HCT116 (cell line): ENCODE data around the gene LRFN2. TPM values are rescaled to one million over a fixed set of nuclear protein-coding genes. Genes with fewer than 3 reads are reported as not detected.

Experiments
- ATAC-seq: fragments of 200-7000 bp; cut with Tn5 transposase; 2 replicates; pipeline ENCODE4 v1.9.1; 2020; ENCODE audit warnings: mild to moderate bottlenecking, moderate library complexity
- BruUV-seq: library from RNA; stranded (reverse); fragments of 400-500 nt; replicated peaks from 2 replicates; lab custom pipeline; 2021; lab: Mats Ljungman, UMichigan
- CTCF ChIA-PET: fragments of 300-600 bp; sonication (Branson Sonifier 250); formaldehyde crosslinking; loops from one replicate; lab custom pipeline; 2021; ENCODE audit warnings: antibody characterized with exemption; lab: Charles Lee
- POLR2A ChIA-PET: fragments of 300-600, 350-600 bp; sonication (Branson Sonifier 250); formaldehyde crosslinking; loops from one replicate; lab custom pipeline; 2021; ENCODE audit warnings: antibody characterized with exemption; lab: Charles Lee
- RAD21 ChIA-PET, 2 experiments: fragments of 300-600 bp; sonication (Branson Sonifier 250); formaldehyde crosslinking; loops; one replicate each; lab custom pipeline; 2023; ENCODE audit warnings: low total read pairs in 2 of 2; ENCODE audit not compliant: uncharacterized antibody in 2 of 2, unreplicated experiment in 2 of 2, low non-redundant PET in 1 of 2; lab: Charles Lee
- DNase-seq: peaks from one replicate; pipeline ENCODE4 v3.0.0-alpha.2; 2010; ENCODE audit warnings: low read depth, low spot score
- H2AFZ ChIP-seq: fragments of 200-600 bp; shearing (Covaris generic), sonication (generic); 2 replicates; pipeline ENCODE4 v1.6.1; 2017; ENCODE audit warnings: low read depth, mixed run types, mixed read lengths, antibody characterized with exemption, low read length; ENCODE audit not compliant: poor library complexity, severe bottlenecking
- H3K27ac ChIP-seq: 2 replicates; pipeline ENCODE4 v1.5.1; 2012; ENCODE audit warnings: low read depth, low read length
- H3K27me3 ChIP-seq: fragments of 200-600 bp; sonication (generic); 2 replicates; pipeline ENCODE4 v1.6.1; 2016; ENCODE audit warnings: mixed run types, low read length, mixed read lengths; ENCODE audit not compliant: insufficient read depth
- H3K36me3 ChIP-seq, 2 experiments: fragments of 200-500 bp in 1 of 2; fragments of 200-600 bp in 1 of 2; sonication (Bioruptor generic) in 1 of 2; sonication (generic) in 1 of 2; 2 replicates each; pipeline versions ENCODE4 v1.5.1 to v1.6.1; 2014 to 2016; ENCODE audit warnings: low read length in 2 of 2, inconsistent platforms in 1 of 2, mixed read lengths in 1 of 2, mixed run types in 1 of 2; ENCODE audit not compliant: insufficient read depth in 2 of 2, control insufficient read depth in 1 of 2
- H3K4me1 ChIP-seq, 2 experiments: fragments of 200-600 bp in 1 of 2; sonication (generic) in 1 of 2; 2 replicates each; pipeline versions ENCODE4 v1.5.1 to v1.6.1; 2012 to 2017; ENCODE audit warnings: low read length in 2 of 2, inconsistent platforms in 1 of 2, mild to moderate bottlenecking in 1 of 2, mixed read lengths in 1 of 2, mixed run types in 1 of 2, moderate library complexity in 1 of 2; ENCODE audit not compliant: insufficient read depth in 2 of 2, control insufficient read depth in 1 of 2
- H3K4me2 ChIP-seq: fragments of 200-600 bp; sonication (generic); 2 replicates; pipeline ENCODE4 v1.6.1; 2017; ENCODE audit warnings: mixed run types, low read length, mixed read lengths
- H3K4me3 ChIP-seq, 2 experiments: fragments of 200-600 bp in 1 of 2; sonication (generic) in 1 of 2; replicated peaks in 1 of 2; 2 replicates each; pipeline ENCODE4 v1.5.1; 2011 to 2016; ENCODE audit warnings: low read length in 2 of 2, control low read depth in 1 of 2, low read depth in 1 of 2, mild to moderate bottlenecking in 1 of 2, mixed read lengths in 1 of 2, mixed run types in 1 of 2
- H3K79me2 ChIP-seq: fragments of 200-600 bp; sonication (generic); 2 replicates; pipeline ENCODE4 v1.6.1; 2017; ENCODE audit warnings: mild to moderate bottlenecking, mixed run types, low read length, moderate library complexity, mixed read lengths; ENCODE audit not compliant: insufficient read depth
- H3K9ac ChIP-seq: fragments of 200-600 bp; sonication (generic); 2 replicates; pipeline ENCODE4 v1.6.1; 2016; ENCODE audit warnings: low read length, mixed read lengths
- H3K9me2 ChIP-seq: fragments of 200-600 bp; sonication (generic), shearing (Covaris generic); 2 replicates; pipeline ENCODE4 v1.6.1; 2017; ENCODE audit warnings: mixed run types, mild to moderate bottlenecking, moderate library complexity; ENCODE audit not compliant: insufficient read depth
- H3K9me3 ChIP-seq, 2 experiments: fragments of 200-500 bp in 1 of 2; fragments of 200-600 bp in 1 of 2; sonication (Bioruptor generic) in 1 of 2; sonication (generic) in 1 of 2; 2 replicates each; pipeline ENCODE4 v1.6.1; 2014 to 2017; ENCODE audit warnings: low read length in 2 of 2, mixed read lengths in 2 of 2, inconsistent platforms in 1 of 2, low read depth in 1 of 2, mild to moderate bottlenecking in 1 of 2, mixed run types in 1 of 2, moderate library complexity in 1 of 2; ENCODE audit not compliant: control insufficient read depth in 1 of 2, insufficient read depth in 1 of 2
- H4K20me1 ChIP-seq: fragments of 200-600 bp; sonication (generic), shearing (Covaris generic); 2 replicates; pipeline ENCODE4 v1.6.1; 2017; ENCODE audit warnings: mixed run types, mild to moderate bottlenecking, moderate library complexity; ENCODE audit not compliant: insufficient read depth
- CTCF ChIP-seq, 3 experiments: fragments of 200-600 bp in 1 of 3; sonication (generic) in 1 of 3; IDR thresholded peaks in 2 of 3; conservative IDR thresholded peaks in 1 of 3; 2 replicates each; pipeline ENCODE4 v1.5.1; 2012 to 2017; ENCODE audit warnings: low read depth in 2 of 3, low read length in 2 of 3, antibody characterized with exemption in 1 of 3, borderline replicate concordance in 1 of 3, control low read depth in 1 of 3, mild to moderate bottlenecking in 1 of 3, mixed read lengths in 1 of 3, mixed run types in 1 of 3, moderate library complexity in 1 of 3; ENCODE audit not compliant: insufficient read depth in 1 of 3
- EGR1 ChIP-seq: IDR thresholded peaks from 2 replicates; pipeline ENCODE4 v1.6.1; 2012; ENCODE audit warnings: low read depth
- FOSL1 ChIP-seq: IDR thresholded peaks from 2 replicates; pipeline ENCODE4 v1.6.1; 2012; ENCODE audit warnings: low read depth
- JUND ChIP-seq: IDR thresholded peaks from 2 replicates; pipeline ENCODE4 v1.6.1; 2012
- POLR2AphosphoS5 ChIP-seq: IDR thresholded peaks from 2 replicates; pipeline ENCODE4 v1.6.1; 2011; ENCODE audit warnings: mild to moderate bottlenecking, low read depth, low read length, moderate library complexity
- SRF ChIP-seq: IDR thresholded peaks from 2 replicates; pipeline ENCODE4 v1.6.1; 2012; ENCODE audit warnings: low read depth
- TCF7L2 ChIP-seq: IDR thresholded peaks from 2 replicates; pipeline ENCODE4 v1.7.0; 2011; ENCODE audit warnings: borderline replicate concordance, inconsistent platforms; ENCODE audit not compliant: insufficient read depth, insufficient read length; ENCODE audit errors: extremely low read depth
- YY1 ChIP-seq: IDR thresholded peaks from 2 replicates; pipeline ENCODE4 v1.6.1; 2011; ENCODE audit warnings: low read length, low read depth, moderate library complexity, mild to moderate bottlenecking; ENCODE audit not compliant: insufficient replicate concordance; ENCODE audit errors: extremely low read depth
- ZNF274 ChIP-seq: fragments of 200-500 bp; sonication (Bioruptor generic); IDR thresholded peaks from 2 replicates; pipeline ENCODE4 v1.6.1; 2014; ENCODE audit warnings: mild to moderate bottlenecking, low read depth, low read length, inconsistent platforms
- intact Hi-C: fragments of 100-400 bp; cut with micrococcal nuclease; formaldehyde crosslinking; loops from 2 replicates; pipeline ENCODE4 v1.10.0; 2022
- total RNA-seq: library from RNA; stranded (reverse); gene quantifications from one replicate; pipeline ENCODE4 v1.2.1, GENCODE V29; 2021; ENCODE audit not compliant: unreplicated experiment
- TF ChIP-seq, protein P1 (sequence below): IDR thresholded peaks from 2 replicates; pipeline ENCODE4 v1.6.1; 2012
- TF ChIP-seq, protein P2 (sequence below): IDR thresholded peaks from 2 replicates; pipeline ENCODE4 v1.6.1; 2011; ENCODE audit warnings: mild to moderate bottlenecking, low read length, moderate library complexity; ENCODE audit not compliant: insufficient replicate concordance; ENCODE audit errors: extremely low read depth
- TF ChIP-seq, protein P3 (sequence below): IDR thresholded peaks from 2 replicates; pipeline ENCODE4 v1.6.1; 2012

Gene LRFN2
- total RNA-seq, 1 experiment from 2014 or later = not detected

- no peak for TF ChIP-seq YY1
- TF ChIP-seq, all 23 proteins: peak for 0
Observed at GRCh38 chr6:40597301-40597700, 10.1 kb upstream of the LRFN2 start (continued).

- H4K20me1 ChIP-seq = no peaks in the 10 kb centered on the region
- no peak overlapping the region for H3K9ac ChIP-seq
- H3K27ac ChIP-seq = no peak overlapping the region
- peaks cover 0 to 12% of the 10 kb centered on the region in 2 experiments; a peak in 2 of 4 replicates for H3K4me1 ChIP-seq
- no peaks in the 10 kb centered on the region for H3K79me2 ChIP-seq
- H3K9me2 ChIP-seq = no peaks in the 10 kb centered on the region
- H3K4me2 ChIP-seq = no peak overlapping the region
- intact Hi-C loops = no loop called here
- H3K9me3 ChIP-seq = no peaks in the 10 kb centered on the region
- DNase-seq = no peak
- ATAC-seq = no peak
- CTCF ChIA-PET = interaction anchor here (1.3 to 1.7 kb wide), 3 partner anchors 18 to 260 kb away, joined by 3 to 8 read pairs (median 6); no protein-coding TSS in a partner anchor
- H3K27me3 ChIP-seq = peaks cover 23% of the 10 kb centered on the region
- TF ChIP-seq FOSL1 (no peak), POLR2AphosphoS5 (no peak), SRF (no peak), CTCF (IDR thresholded peaks at IDR 0.05 in 2 of 3, conservative IDR thresholded peaks at IDR 0.05 in 1 of 3; ENCODE audit: borderline replicate concordance in 1 of 3, insufficient read depth in 1 of 3, low read depth in 2 of 3, low read length in 2 of 3) (no peak), EGR1 (no peak), TCF7L2 (no peak), ZNF274 (no peak), JUND (no peak)
- TF ChIP-seq, protein P1, sequence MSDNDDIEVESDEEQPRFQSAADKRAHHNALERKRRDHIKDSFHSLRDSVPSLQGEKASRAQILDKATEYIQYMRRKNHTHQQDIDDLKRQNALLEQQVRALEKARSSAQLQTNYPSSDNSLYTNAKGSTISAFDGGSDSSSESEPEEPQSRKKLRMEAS = no peak
- TF ChIP-seq, protein P2, sequence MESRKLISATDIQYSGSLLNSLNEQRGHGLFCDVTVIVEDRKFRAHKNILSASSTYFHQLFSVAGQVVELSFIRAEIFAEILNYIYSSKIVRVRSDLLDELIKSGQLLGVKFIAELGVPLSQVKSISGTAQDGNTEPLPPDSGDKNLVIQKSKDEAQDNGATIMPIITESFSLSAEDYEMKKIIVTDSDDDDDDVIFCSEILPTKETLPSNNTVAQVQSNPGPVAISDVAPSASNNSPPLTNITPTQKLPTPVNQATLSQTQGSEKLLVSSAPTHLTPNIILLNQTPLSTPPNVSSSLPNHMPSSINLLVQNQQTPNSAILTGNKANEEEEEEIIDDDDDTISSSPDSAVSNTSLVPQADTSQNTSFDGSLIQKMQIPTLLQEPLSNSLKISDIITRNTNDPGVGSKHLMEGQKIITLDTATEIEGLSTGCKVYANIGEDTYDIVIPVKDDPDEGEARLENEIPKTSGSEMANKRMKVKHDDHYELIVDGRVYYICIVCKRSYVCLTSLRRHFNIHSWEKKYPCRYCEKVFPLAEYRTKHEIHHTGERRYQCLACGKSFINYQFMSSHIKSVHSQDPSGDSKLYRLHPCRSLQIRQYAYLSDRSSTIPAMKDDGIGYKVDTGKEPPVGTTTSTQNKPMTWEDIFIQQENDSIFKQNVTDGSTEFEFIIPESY = no peak
- TF ChIP-seq, protein P3, sequence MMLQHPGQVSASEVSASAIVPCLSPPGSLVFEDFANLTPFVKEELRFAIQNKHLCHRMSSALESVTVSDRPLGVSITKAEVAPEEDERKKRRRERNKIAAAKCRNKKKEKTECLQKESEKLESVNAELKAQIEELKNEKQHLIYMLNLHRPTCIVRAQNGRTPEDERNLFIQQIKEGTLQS = no peak
- TF ChIP-seq, all 23 proteins: peak for 0
- POLR2A ChIA-PET = no interaction called here
- peak overlapping the region; percentile 56 for H2AFZ ChIP-seq
- no TSS peak for BruUV-seq
- no peak overlapping the region for H3K4me3 ChIP-seq
- RAD21 ChIA-PET = interaction anchor here in 1 of 2 experiments (1.7 kb wide), 1 partner anchor 260 kb away, joined by 5 read pairs; no protein-coding TSS in a partner anchor
- no peaks in the 10 kb centered on the region for H3K36me3 ChIP-seq
Observed at GRCh38 chr6:40588480-40588879, 1.3 kb upstream of the LRFN2 start.
